Measurements from ENCODE around the gene TAX1BP3. TPM values are rescaled to one million over a fixed set of nuclear protein-coding genes. Genes with fewer than 3 reads are reported as not detected.

Gene TAX1BP3
- total RNA-seq, 2 experiments from 2014 or later, result 19.8 to 24.3 TPM

Other genes starting within 250 kb of the TAX1BP3 start
- gene OR1E2, start 234.7 kb downstream of the TAX1BP3 start, total RNA-seq (2014; rRNA removed; shearing (Covaris generic)), result not detected in 2 replicates
- not detected in 2 replicates for gene OR1E2, start 234.7 kb downstream of the TAX1BP3 start, total RNA-seq (2022)
- gene SPATA22, start 196.8 kb downstream of the TAX1BP3 start, total RNA-seq (2014; rRNA removed; shearing (Covaris generic)), result not detected in 2 replicates
- gene SPATA22, start 196.8 kb downstream of the TAX1BP3 start, total RNA-seq (2022), result not detected in 2 replicates
- not detected in 2 replicates for gene ASPA, start 192.6 kb downstream of the TAX1BP3 start, total RNA-seq (2014; rRNA removed; shearing (Covaris generic))
- not detected in 2 replicates for gene ASPA, start 192.6 kb downstream of the TAX1BP3 start, total RNA-seq (2022)
- not detected in 2 replicates for gene TRPV3, start 110.8 kb downstream of the TAX1BP3 start, total RNA-seq (2014; rRNA removed; shearing (Covaris generic))
- gene TRPV3, start 110.8 kb downstream of the TAX1BP3 start, total RNA-seq (2022), result 0.06 TPM in 1 of 2 replicates, not detected in the other
- gene TRPV1, start 59.2 kb downstream of the TAX1BP3 start, total RNA-seq (2014; rRNA removed; shearing (Covaris generic)), result 2.2 and 2.7 TPM in 2 replicates
- gene TRPV1, start 59.2 kb downstream of the TAX1BP3 start, total RNA-seq (2022), result 2.9 and 4.5 TPM in 2 replicates
- gene SHPK, start 32.3 kb downstream of the TAX1BP3 start, total RNA-seq (2014; rRNA removed; shearing (Covaris generic)), result 17.0 and 21.4 TPM in 2 replicates
- 15.7 and 16.9 TPM in 2 replicates for gene SHPK, start 32.3 kb downstream of the TAX1BP3 start, total RNA-seq (2022)
- gene CTNS, start 31.8 kb downstream of the TAX1BP3 start, total RNA-seq (2014; rRNA removed; shearing (Covaris generic)), result 5.6 and 6.7 TPM in 2 replicates
- gene CTNS, start 31.8 kb downstream of the TAX1BP3 start, total RNA-seq (2022), result 11.9 and 13.6 TPM in 2 replicates
- gene EMC6, start 234 bp upstream of the TAX1BP3 start, total RNA-seq (2014; rRNA removed; shearing (Covaris generic)), result 32.5 and 36.0 TPM in 2 replicates
- 53.7 and 54.6 TPM in 2 replicates for gene EMC6, start 234 bp upstream of the TAX1BP3 start, total RNA-seq (2022)
- 143 and 150 TPM in 2 replicates for gene P2RX5, start 27.6 kb upstream of the TAX1BP3 start, total RNA-seq (2014; rRNA removed; shearing (Covaris generic))
- gene P2RX5, start 27.6 kb upstream of the TAX1BP3 start, total RNA-seq (2022), result 173 and 195 TPM in 2 replicates
- 60.8 and 88.6 TPM in 2 replicates for gene HASPIN, start 55.3 kb upstream of the TAX1BP3 start, total RNA-seq (2014; rRNA removed; shearing (Covaris generic))
- 66.2 and 71.3 TPM in 2 replicates for gene HASPIN, start 55.3 kb upstream of the TAX1BP3 start, total RNA-seq (2022)
- 57.3 and 61.2 TPM in 2 replicates for gene ITGAE, start 132.6 kb upstream of the TAX1BP3 start, total RNA-seq (2014; rRNA removed; shearing (Covaris generic))
- gene ITGAE, start 132.6 kb upstream of the TAX1BP3 start, total RNA-seq (2022), result 51.2 and 52.2 TPM in 2 replicates
- gene NCBP3, start 177.7 kb upstream of the TAX1BP3 start, total RNA-seq (2014; rRNA removed; shearing (Covaris generic)), result 24.5 and 56.5 TPM in 2 replicates
- 45.7 and 47.8 TPM in 2 replicates for gene NCBP3, start 177.7 kb upstream of the TAX1BP3 start, total RNA-seq (2022)
- gene CAMKK1, start 224.5 kb upstream of the TAX1BP3 start, total RNA-seq (2014; rRNA removed; shearing (Covaris generic)), result 2.6 and 2.7 TPM in 2 replicates
- 2.7 and 3.5 TPM in 2 replicates for gene CAMKK1, start 224.5 kb upstream of the TAX1BP3 start, total RNA-seq (2022)
- gene P2RX1, start 247.9 kb upstream of the TAX1BP3 start, total RNA-seq (2014; rRNA removed; shearing (Covaris generic)), result 0.41 and 0.69 TPM in 2 replicates
- 3.3 and 4.5 TPM in 2 replicates for gene P2RX1, start 247.9 kb upstream of the TAX1BP3 start, total RNA-seq (2022)

All from OCI-LY7 (cell line).